ENCODE measurements around the gene TROAP.

TROAP gene

DNA sequence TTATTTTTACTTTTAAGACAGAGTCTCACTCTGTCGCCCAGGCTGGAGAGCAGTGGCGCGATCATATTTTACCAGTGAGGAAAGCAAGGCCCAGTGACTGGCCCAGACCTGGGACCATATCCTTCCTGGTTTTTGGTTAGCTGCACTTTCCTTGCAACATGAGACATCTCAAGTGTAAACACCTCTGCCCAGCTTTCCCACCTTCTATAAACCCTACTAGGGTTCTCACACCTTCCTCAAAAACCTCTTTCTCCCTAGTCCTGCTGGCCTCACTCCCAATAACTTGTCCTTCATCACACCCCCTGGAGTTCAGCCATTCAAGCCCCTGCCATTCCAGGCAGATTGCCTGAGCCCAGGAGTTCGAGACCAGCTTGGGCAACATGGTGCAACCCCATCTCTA lies 38.4 kb upstream of the TROAP start:
- Histone ChIP-seq H3K27me3 (peaks cover 40% of the 10 kb centered on the region), H3K4me3 (ENCODE audit: low read depth in 1 of 2, low read length in 1 of 2) (no peak overlapping the region), H3K9me3 (no peaks in the 10 kb centered on the region), H3K27ac (no peak overlapping the region), H3K4me1 (ENCODE audit: control insufficient read depth in 1 of 2, insufficient read depth in 1 of 2, low read depth in 1 of 2, low read length in 1 of 2) (peaks cover 22 to 26% of the 10 kb centered on the region in 2 experiments), H3K36me3 (no peaks in the 10 kb centered on the region)
- TF ChIP-seq, protein P1, sequence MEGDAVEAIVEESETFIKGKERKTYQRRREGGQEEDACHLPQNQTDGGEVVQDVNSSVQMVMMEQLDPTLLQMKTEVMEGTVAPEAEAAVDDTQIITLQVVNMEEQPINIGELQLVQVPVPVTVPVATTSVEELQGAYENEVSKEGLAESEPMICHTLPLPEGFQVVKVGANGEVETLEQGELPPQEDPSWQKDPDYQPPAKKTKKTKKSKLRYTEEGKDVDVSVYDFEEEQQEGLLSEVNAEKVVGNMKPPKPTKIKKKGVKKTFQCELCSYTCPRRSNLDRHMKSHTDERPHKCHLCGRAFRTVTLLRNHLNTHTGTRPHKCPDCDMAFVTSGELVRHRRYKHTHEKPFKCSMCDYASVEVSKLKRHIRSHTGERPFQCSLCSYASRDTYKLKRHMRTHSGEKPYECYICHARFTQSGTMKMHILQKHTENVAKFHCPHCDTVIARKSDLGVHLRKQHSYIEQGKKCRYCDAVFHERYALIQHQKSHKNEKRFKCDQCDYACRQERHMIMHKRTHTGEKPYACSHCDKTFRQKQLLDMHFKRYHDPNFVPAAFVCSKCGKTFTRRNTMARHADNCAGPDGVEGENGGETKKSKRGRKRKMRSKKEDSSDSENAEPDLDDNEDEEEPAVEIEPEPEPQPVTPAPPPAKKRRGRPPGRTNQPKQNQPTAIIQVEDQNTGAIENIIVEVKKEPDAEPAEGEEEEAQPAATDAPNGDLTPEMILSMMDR (IDR thresholded peaks at IDR 0.05), result no peak

DNA sequence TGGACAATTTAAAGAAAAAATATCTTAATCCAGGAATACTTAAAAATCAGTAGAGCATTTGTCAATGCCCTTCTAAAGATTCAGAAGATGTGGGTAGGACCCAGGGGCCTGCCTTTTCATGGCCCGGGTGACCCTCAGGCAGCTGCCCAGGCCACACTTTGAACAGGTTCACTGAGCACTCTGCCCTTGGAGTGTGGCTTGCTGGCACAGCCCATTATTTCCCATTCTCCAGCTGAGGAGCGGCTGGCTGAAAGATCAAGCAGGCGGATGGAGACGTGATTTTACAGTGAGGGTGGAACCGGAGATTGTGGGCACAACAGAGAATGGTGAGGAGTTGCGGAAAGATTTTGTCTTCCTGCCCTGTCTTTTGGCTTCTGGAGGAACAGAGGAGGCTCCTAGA lies 35.2 kb upstream of the TROAP start:
- H3K4me1 ChIP-seq (ENCODE audit: control insufficient read depth in 1 of 2, insufficient read depth in 1 of 2, low read depth in 1 of 2, low read length in 1 of 2), result no peaks in the 10 kb centered on the region
- no peaks in the 10 kb centered on the region for H3K36me3 ChIP-seq
- TF ChIP-seq, protein P1 (IDR thresholded peaks at IDR 0.05), result no peak

DNA sequence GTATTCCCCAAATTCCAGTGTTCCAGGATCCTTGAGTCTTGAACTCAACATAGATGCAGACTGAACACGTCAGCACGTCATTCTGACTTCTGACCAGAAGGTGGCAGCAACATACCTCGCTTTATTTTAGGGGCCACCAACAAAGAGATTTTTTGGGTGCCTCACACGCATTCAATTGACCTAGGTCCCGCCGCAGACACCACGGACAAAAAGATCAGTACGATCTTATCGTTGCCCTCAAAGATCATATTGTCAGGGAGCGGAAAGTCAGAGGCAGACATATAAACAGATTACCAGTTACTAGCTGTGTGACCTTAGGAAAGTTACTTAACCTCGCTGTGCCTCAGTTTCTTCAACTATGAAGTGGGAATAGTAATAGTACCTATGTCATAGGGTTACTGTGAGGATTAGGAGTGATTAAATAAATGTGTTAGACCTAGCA lies 34.6 kb upstream of the TROAP start:
- H3K4me3 ChIP-seq (ENCODE audit: low read depth in 1 of 2, low read length in 1 of 2), result no peak overlapping the region
- peaks cover 75% of the 10 kb centered on the region for H3K27me3 ChIP-seq
- no peaks in the 10 kb centered on the region for H3K4me1 ChIP-seq (ENCODE audit: control insufficient read depth in 1 of 2, insufficient read depth in 1 of 2, low read depth in 1 of 2, low read length in 1 of 2)
- H3K36me3 ChIP-seq, result no peaks in the 10 kb centered on the region
- H3K27ac ChIP-seq, result no peak overlapping the region
- TF ChIP-seq, protein P1 (IDR thresholded peaks at IDR 0.05), result peak; percentile 81
- H3K9me3 ChIP-seq, result no peaks in the 10 kb centered on the region

More for the DNA sequence above, 35.2 kb upstream of the TROAP start:
- Histone ChIP-seq H3K4me3 (ENCODE audit: low read depth in 1 of 2, low read length in 1 of 2) (no peak overlapping the region), H3K27me3 (peaks cover 70% of the 10 kb centered on the region), H3K9me3 (no peaks in the 10 kb centered on the region), H3K27ac (no peak overlapping the region)

DNA sequence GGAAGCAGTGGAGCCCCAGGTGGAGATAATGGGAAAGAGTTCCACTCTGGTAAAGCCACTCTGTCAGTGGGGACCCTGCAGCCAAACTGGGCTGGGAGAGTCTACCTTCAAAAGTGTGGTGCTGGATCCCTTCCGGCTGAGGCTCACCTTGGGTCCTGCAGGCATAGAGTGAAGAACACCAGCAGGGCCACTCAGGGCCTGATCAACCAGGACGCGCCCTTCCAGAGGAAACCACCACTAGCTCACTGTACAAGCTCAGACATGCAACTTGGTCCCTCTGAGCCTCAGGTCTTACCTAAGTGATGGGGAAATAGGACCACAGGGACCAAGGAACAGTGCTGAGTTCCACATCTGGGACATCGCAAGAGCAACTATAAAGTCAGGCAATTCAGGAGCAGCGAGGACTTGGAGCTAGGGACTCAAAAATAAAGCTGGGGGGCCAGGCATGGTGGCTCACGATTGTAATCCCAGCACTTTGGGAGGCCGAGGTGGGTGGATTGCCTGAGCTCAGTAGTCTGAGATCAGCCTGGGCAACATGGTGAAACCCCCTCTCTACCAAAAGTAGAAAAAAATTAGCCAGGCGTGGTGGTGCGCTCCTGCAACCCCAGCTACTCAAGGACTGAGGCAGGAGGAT lies 34.0 kb upstream of the TROAP start:
- H3K36me3 ChIP-seq, result no peaks in the 10 kb centered on the region
- H3K27me3 ChIP-seq, result peaks cover 81% of the 10 kb centered on the region
- no peaks in the 10 kb centered on the region for H3K9me3 ChIP-seq
- H3K27ac ChIP-seq, result no peak overlapping the region
- no peaks in the 10 kb centered on the region for H3K4me1 ChIP-seq (ENCODE audit: control insufficient read depth in 1 of 2, insufficient read depth in 1 of 2, low read depth in 1 of 2, low read length in 1 of 2)
- no peak overlapping the region for H3K4me3 ChIP-seq (ENCODE audit: low read depth in 1 of 2, low read length in 1 of 2)
- TF ChIP-seq, protein P1 (IDR thresholded peaks at IDR 0.05), result no peak

DNA sequence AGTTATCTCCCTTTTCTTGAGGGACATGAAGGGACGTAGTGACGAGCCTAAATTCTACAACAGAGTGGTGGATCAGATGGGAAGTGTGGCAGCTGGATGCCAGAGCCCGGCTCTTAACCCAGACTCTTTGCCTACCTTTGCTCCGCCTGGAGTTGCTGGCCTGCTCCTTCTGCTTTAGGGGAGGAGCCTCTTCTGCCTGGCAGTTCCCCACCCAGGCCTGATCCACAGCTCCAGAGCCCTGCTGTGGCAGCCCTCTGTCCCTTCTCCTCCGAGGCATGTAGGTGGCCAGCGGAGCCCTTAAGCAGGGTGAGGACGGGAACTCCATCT lies 30.4 kb upstream of the TROAP start:
- TF ChIP-seq, protein P1 (IDR thresholded peaks at IDR 0.05), result no peak
- Histone ChIP-seq H3K9me3 (no peaks in the 10 kb centered on the region), H3K4me1 (ENCODE audit: control insufficient read depth in 1 of 2, insufficient read depth in 1 of 2, low read depth in 1 of 2, low read length in 1 of 2) (peaks cover 15 to 27% of the 10 kb centered on the region in 2 experiments), H3K4me3 (ENCODE audit: low read depth in 1 of 2, low read length in 1 of 2) (no peak overlapping the region), H3K36me3 (no peaks in the 10 kb centered on the region), H3K27me3 (peaks cover 98% of the 10 kb centered on the region), H3K27ac (no peak overlapping the region)
